ENCODE data around the gene PDGFRB.

The PDGFRB gene

DNA sequence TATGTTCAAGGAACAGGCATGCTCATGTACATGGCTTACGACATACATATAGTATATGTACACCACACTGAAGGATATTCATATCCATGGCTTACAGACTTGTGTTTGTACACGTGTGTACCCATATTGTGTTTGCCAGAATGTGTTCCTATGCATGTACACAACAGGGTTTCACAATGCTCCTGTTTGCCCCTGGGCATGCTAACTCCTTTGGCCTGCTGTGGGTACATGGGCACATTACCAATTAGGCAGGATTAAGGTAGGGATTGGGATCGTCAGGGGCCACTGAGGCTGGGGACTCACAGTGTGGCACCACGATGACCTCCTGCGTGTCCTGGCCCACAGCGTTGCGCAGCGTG, 26.2 kb downstream of the PDGFRB start:
- no peak for FAIRE-seq

DNA sequence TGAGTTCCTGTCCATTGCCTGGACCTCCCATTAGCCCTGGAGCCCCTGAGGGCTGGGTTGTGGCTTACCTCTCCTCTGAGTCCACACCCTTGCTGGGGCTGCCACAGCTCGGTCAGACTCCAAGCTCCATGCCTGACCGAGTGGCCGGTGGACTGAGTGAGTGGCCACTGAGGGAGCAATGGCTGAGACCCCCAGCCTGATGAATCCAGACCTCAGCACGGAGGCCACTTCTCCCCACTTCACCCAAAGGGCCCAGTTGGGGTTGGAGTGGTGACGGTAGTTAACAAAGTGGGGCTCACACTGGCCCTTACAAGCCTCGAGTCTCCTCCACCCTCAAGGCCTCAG, 28.8 kb downstream of the PDGFRB start:
- no peak for FAIRE-seq

GRCh38 chr5:150126199-150126920, 29.3 kb downstream of the PDGFRB start:
- no peak for FAIRE-seq

- FAIRE-seq = no peak
Measured at GRCh38 chr5:150125334-150125733, 30.3 kb downstream of the PDGFRB start.

- FAIRE-seq = no peak
Measured at GRCh38 chr5:150124596-150124995, 31.0 kb downstream of the PDGFRB start.

- FAIRE-seq = no peak
Measured at GRCh38 chr5:150124111-150124557, 31.5 kb downstream of the PDGFRB start.

GRCh38 chr5:150123542-150123941, 32.1 kb downstream of the PDGFRB start:
- FAIRE-seq = no peak

GRCh38 chr5:150122536-150123481, 32.8 kb downstream of the PDGFRB start:
- FAIRE-seq = no peak

DNA sequence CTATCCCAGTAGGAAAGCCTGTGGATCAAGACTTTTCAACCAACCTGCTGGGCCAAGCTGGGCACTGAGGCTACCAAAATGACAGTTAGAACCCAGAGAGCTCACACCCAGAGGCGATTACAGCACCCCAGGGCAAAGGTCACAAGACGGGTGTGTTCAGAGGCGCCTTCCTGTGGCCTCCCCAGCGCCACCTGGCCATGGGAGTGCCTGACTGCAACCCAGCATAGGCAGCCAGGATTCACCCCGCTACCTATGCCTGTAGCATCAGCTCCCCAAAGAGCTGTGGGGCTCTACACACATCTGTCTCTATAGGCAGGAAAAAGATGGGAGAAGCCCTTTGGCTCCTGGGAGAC, 33.5 kb downstream of the PDGFRB start:
- FAIRE-seq = no peak

GRCh38 chr5:150121448-150122157, 34.0 kb downstream of the PDGFRB start:
- no peak for FAIRE-seq

- no peak for FAIRE-seq
Measured at GRCh38 chr5:150120617-150121447, 34.8 kb downstream of the PDGFRB start.

DNA sequence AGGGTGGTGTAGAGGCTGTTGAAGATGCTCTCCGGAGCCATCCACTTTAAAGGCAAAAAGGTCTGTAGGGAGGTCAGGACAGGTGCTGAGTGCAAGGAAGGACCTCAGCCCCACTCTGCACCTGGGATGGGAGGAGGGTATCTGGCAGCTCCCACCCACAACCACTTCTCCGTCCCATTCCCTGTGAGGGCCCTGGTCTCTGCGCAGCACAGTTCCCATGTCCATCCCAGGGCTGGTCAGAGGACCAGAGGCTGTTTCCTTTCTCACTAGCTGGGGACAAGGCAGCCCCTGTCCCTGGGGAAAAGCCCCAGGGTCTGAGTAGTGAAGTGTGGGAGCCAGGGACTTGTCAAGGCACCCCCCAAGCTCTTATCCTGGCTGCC, 35.6 kb downstream of the PDGFRB start:
- no peak for FAIRE-seq

DNA sequence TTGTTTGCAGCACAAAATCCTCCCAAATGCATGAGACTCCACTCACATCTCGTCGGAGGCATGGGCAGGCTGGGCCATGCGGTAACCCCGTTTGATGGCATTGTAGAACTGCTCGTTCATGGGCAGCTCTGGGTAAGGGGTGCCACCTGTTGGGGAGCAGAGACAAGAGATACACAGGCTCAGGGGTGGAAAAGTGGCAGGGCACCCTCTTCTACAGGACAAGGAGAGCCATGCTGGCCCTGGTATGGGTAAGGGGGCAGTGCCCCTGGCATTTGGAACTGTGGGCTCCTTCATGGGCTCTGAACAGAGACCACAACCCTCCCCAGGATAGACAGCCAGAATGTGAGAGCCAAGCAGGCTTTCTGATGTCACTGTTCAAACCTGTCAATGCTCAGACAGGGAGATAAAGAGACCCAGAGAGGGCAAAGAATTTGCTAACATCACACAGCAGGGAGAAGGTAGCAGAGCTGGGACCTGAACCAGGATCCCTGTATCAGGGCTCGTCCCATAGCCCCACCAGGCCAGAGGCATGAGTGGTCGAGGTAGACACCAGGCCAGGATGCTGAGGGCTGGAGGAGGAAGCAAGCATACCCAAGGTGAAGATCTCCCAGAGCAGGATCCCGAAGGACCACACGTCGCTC, 36.1 kb downstream of the PDGFRB start:
- FAIRE-seq = no peak

DNA sequence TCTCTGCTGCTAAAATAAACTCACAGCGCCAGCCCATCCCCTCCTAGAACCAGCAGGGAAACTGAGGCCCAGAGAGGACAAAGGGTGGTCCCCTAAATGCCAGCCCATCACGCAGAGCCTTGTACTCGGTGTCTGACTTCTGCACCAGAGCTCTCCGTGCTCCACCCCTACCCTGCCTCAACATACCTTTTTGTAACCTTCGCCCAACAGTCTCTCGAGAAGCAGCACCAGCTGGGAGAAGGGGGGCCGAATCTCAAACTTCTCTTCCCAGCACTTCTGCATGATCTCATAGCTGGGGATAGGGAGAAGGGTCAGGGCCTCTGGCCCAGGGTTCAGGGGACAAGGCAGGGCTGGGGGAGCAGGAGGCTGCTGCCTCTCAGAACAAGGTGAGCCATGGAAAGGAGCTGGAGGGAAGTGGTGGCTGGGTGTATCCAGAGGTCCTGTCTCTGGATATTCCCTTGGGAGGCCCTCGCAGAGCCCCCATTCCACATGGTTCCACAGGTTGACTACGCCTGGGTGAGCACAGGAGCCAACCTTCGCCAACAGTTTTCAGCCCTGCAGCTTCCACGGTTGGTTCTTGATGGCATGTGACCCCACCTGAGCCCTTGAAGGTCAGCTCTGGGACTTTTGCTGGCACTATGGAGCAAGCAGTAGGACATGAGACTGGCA, 37.0 kb downstream of the PDGFRB start:
- no peak for FAIRE-seq

DNA sequence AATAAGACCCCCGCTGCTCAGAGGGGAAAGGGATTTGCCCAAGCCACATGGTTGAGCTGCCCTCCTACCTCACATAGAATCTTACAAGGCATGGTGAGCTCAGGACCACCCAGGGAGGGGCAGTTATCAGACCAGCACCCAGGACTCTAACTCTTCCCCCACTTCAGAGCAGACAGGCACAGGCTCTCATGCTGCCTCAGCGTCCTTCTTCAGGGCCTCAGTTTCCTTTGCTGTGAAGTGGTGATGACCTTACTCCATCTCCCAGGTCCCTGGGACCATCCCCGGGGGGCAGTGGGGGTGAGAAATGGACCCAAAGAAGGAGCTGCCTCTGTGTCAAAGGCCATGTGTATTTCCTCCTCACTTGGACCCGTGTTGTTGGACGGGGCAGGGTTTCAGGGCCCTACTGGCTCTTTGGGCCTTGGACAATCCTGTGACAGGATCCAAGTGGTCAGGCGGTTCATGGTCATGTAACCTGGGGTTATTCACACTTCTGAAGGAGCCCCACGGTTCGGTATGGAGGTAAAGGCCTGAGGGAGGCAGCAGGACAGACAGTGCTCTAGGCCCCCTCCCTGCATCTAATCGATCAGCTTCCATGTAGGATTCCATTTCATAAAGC, 37.6 kb downstream of the PDGFRB start:
- no peak for FAIRE-seq

DNA sequence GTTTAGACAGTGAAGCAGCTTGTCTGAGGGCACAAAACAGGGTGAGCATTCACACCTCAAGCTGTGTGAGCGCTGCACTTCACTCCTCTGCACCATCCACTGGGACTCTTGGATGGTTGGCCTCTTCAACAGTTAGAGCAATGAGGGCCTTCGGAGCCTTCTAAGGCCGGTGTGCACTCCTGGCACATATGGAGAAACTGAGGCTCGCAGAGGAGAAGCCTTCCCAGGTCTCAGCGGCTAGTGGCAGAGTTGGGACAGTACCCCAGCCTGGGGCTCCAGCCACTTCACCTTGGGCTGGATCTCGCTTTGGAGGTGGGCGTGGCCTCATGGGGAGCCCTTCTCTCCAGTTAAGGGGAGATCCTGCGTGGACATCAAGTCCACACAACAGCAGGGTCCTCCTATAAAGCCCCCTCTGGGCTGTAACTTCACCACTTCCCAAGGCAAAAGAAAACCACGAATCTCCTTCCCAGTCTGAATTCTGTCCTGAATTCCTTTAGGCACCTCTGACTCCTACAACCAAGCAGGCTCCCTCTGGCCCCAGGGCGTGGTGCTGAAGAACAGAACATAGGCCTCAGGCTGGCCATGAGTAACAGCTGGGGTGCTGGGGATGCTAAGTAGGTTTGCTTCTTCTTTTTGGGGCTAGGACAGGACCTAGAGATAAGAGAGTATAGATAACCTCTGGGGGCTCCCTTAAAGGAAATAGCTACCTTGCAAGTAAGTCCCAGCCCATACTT, 38.8 kb downstream of the PDGFRB start:
- FAIRE-seq = no peak

DNA sequence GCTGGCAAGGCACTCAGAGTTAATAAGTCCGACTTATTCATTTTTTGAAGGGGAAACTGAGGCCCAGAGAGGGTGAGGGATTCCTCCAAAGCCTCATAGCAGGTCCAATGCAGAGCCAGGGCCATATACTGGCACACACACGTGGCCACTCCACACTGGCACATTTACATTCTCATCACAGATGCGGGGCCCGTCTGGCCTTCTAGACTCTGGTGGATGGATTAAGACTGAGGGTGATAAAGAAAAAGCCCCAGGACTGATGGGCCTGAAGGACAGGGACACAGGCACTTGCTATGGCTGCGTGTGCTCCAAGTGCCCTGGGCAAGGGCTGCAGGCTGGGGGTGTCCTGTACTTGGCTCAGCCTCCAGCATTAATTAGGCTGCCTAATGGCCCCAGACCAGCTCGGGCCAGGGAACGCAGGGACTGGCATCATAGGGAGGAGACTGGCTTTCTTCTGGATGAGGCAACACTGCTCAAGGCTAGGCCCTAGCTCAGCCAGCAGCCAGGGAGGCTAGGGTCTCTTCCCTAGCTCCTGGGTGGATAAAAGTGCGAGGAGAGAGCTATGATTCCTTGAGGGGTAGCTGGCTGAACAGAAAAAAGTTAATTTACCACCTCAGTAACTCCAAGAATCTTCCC, 40.8 kb downstream of the PDGFRB start:
- FAIRE-seq = no peak

DNA sequence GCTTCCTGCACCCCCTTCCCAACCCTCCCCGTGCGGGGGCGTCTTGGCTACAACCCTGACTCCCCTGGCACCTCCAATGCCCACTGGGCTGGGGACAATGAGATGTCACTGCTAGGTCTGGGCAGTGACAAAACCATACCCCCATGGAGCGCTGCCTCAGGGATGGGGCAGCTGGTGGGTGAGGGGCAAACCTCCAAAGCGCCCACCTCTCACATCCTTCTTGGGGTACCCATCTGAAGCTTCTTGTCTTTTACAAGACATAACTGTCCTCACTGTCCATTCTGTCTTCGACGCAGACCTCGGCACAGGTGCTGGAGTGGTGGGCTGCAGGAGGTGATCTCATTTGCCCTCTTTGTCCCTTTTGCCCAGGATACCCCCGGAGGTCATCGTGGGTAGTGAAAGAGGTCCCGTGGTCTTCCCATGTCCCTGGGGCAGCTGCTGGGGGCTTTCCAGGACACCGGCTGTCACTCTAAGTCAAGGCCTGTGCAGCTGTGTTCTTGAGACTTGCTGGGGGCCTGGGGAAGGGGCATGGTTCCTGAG, 41.5 kb downstream of the PDGFRB start:
- no peak for FAIRE-seq

- no peak for FAIRE-seq
Measured at GRCh38 chr5:150113047-150113744, 42.4 kb downstream of the PDGFRB start.

All from A204.1 (cell line).